Adrenal gland (tissue), 12 donors: ENCODE results near the gene RET. TPM values are rescaled to one million over a fixed set of nuclear protein-coding genes. Genes with fewer than 3 reads are reported as not detected.

ENCODE experiments used
- DNase-seq, 7 donors: peaks; one replicate each; pipeline ENCODE4 v3.0.0-alpha.2; 2019 to 2020
- H3K27ac ChIP-seq, 5 donors: fragments of 200-600 bp; sonication (generic) in 4 of 5; 1 replicate in 3 of 5; 2 replicates in 2 of 5; pipeline versions ENCODE4 v1.5.1 to v1.8.0; 2016 to 2020; ENCODE audit warnings: mild to moderate bottlenecking in 1 of 5
- H3K27me3 ChIP-seq: fragments of 200-600 bp; 2 replicates; pipeline ENCODE4 v1.8.0; 2021
- H3K36me3 ChIP-seq, 2 donors: fragments of 200-600 bp; replicated peaks in 1 of 2; 1 replicate in 1 of 2; 2 replicates in 1 of 2; pipeline versions ENCODE4 v1.5.1 to v1.8.0; 2018 to 2022
- H3K4me1 ChIP-seq, 2 donors: fragments of 200-600 bp; replicated peaks in 1 of 2; 1 replicate in 1 of 2; 2 replicates in 1 of 2; pipeline versions ENCODE4 v1.5.1 to v1.8.0; 2018 to 2021
- H3K4me3 ChIP-seq, 4 donors: fragments of 200-600 bp; sonication (generic) in 3 of 4; one replicate each; pipeline ENCODE4 v1.5.1; 2016 to 2018
- H3K9me3 ChIP-seq, 3 donors: fragments of 200-600 bp; sonication (generic) in 1 of 3; replicated peaks in 1 of 3; 1 replicate in 2 of 3; 2 replicates in 1 of 3; pipeline versions ENCODE4 v1.5.1 to v1.8.0; 2016 to 2021
- POLR2A ChIP-seq, 2 donors: fragments of 450-650 bp; IDR thresholded peaks; one replicate each; pipeline ENCODE4 v1.6.1; 2017; ENCODE audit warnings: antibody characterized with exemption in 2 of 2, mild to moderate bottlenecking in 2 of 2, moderate library complexity in 1 of 2
- WGBS, 4 donors: extraction: QIAGEN DNeasy Blood & Tissue Kit in 2 of 4; methylation state at CpG; one replicate each; pipeline versions ENCODE4 v1.1.5 to v1.1.7; 2013 to 2017; 5-methylcytosine and 5-hydroxymethylcytosine counted together
- intact Hi-C, 2 donors: fragments of 100-400 bp; cut with DNase I; formaldehyde crosslinking; loops; one replicate each; pipeline versions ENCODE4 v1.14.1 to v1.15.0; 2022 to 2023
- polyA plus RNA-seq, 3 donors: library from polyadenylated mRNA; stranded (reverse); fragments of 200-250 nt in 2 of 3; fragments of 350-450 nt in 1 of 3; fragmentation: Illumina TruSeq in 1 of 3; extraction: RNeasy Lipid Tissue Mini Kit (QIAGEN cat#74804) in 1 of 3; gene quantifications; one replicate each; pipeline ENCODE4 v1.2.3, GENCODE V29; 2013 to 2014
- total RNA-seq, 9 donors: library from RNA; depleted of rRNA in 4 of 9; stranded (reverse); fragments of >200 nt in 4 of 9; fragments of 120-200 nt in 1 of 9; fragmentation: NEBNext Ultra II Directional in 1 of 9; extraction: Animal tissue kit (Norgen Biotek cat#: 25700) in 1 of 9; gene quantifications; one replicate each; pipeline versions ENCODE4 v1.1.0 to v1.2.4, GENCODE V29; 2013 to 2023
- TF ChIP-seq, protein P1 (sequence below), 6 experiments: fragments of 450-650 bp in 4 of 6; fragments of 200-600 bp in 2 of 6; sonication (generic) in 1 of 6; IDR thresholded peaks; 1 replicate in 5 of 6; 2 replicates in 1 of 6; pipeline versions ENCODE4 v1.5.1 to v1.8.0; 2016 to 2021; ENCODE audit warnings: antibody characterized with exemption in 6 of 6, mild to moderate bottlenecking in 2 of 6, moderate library complexity in 1 of 6
- donor health status: healthy with polysubstance abuse.
- donor health status: Bipolar disorder and iron deficiency.
- donor health status: DM: yes; HTN: yes; CAD: no.
- donor health status: DM: no; HTN: no; CAD: no.
- donor health status: DM: no; HTN: no; CAD: no.
- donor health status: DM: yes; HTN: yes; CAD: no.

The RET gene
- total and polyA plus RNA-seq, 12 donors, result 1.6 to 43.6 (median 6.0) TPM

- Histone ChIP-seq H3K27ac (no peak overlapping the region), H3K27me3 (no peaks in the 10 kb centered on the region), H3K9me3 (no peaks in the 10 kb centered on the region), H3K4me1 (no peaks in the 10 kb centered on the region), H3K4me3 (no peak overlapping the region), H3K36me3 (no peaks in the 10 kb centered on the region)
- intact Hi-C loops, result no loop called here
- TF ChIP-seq, protein P1, sequence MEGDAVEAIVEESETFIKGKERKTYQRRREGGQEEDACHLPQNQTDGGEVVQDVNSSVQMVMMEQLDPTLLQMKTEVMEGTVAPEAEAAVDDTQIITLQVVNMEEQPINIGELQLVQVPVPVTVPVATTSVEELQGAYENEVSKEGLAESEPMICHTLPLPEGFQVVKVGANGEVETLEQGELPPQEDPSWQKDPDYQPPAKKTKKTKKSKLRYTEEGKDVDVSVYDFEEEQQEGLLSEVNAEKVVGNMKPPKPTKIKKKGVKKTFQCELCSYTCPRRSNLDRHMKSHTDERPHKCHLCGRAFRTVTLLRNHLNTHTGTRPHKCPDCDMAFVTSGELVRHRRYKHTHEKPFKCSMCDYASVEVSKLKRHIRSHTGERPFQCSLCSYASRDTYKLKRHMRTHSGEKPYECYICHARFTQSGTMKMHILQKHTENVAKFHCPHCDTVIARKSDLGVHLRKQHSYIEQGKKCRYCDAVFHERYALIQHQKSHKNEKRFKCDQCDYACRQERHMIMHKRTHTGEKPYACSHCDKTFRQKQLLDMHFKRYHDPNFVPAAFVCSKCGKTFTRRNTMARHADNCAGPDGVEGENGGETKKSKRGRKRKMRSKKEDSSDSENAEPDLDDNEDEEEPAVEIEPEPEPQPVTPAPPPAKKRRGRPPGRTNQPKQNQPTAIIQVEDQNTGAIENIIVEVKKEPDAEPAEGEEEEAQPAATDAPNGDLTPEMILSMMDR (IDR thresholded peaks at IDR 0.05), result no peak
- no peak for TF ChIP-seq POLR2A (IDR thresholded peaks at IDR 0.05)
- WGBS, 4 donors, result 76 to 85% (median 77%) methylated on average over 10 of the region's 10 CpGs; no CpG with 5 or more reads in 1 of the 4 donors
- DNase-seq, result peak in 1 of 7 donors; percentile 1
These were observed 27.8 kb upstream of the RET start for GRCh38 chr10:43049081-43049551.

DNA sequence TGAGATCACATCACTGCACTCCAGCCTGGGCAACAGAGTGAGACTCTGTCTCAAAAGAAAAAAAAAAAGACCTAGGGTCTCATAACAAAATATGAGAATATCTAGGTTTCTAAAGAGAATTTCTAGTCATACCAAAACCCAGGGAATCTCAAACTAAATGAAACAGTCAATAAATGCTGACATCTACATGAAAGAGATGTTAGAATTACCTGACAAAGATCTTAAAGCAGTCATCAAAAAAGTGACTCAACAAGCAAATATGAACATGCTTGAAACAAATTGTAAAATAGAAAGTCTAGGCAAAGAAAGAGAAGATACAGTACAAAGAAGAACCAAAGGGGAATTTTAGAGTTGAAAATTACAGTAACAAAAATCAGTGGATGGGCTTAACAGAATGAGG lies 26.9 kb upstream of the RET start:
- intact Hi-C loops, result no loop called here
- no peak for DNase-seq
- Histone ChIP-seq H3K27ac (no peak overlapping the region), H3K27me3 (no peaks in the 10 kb centered on the region), H3K4me1 (no peaks in the 10 kb centered on the region), H3K9me3 (no peaks in the 10 kb centered on the region), H3K36me3 (no peaks in the 10 kb centered on the region), H3K4me3 (no peak overlapping the region)
- no peak for TF ChIP-seq POLR2A (IDR thresholded peaks at IDR 0.05)
- TF ChIP-seq, protein P1 (IDR thresholded peaks at IDR 0.05), result no peak

DNA sequence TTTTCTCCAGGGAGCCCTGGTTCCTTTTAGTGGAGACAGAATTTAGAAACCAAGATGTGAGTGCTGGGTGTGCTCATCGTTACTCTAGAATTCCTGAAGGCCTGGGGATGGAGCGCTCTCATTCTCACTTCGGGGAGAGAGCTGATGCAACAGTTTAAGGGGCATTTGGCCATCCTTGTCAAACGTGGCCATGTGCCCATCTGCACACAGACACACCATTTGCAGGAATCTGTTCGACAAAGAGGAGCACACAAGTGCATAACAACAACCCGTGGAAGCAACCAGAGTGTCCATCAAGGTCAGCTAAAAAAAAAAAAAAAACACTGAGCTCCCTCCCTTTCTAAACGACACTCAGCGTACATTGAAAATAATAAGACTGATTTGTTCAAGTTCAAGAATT lies 23.0 kb upstream of the RET start:
- Histone ChIP-seq H3K4me1 (no peaks in the 10 kb centered on the region), H3K36me3 (no peaks in the 10 kb centered on the region), H3K4me3 (no peak overlapping the region), H3K27ac (no peak overlapping the region), H3K9me3 (no peaks in the 10 kb centered on the region), H3K27me3 (no peaks in the 10 kb centered on the region)
- intact Hi-C loops, result no loop called here
- no peak for TF ChIP-seq POLR2A (IDR thresholded peaks at IDR 0.05)
- TF ChIP-seq, protein P1 (IDR thresholded peaks at IDR 0.05), result no peak
- 56 to 67% (median 59%) methylated on average over 8 of the region's 8 CpGs for WGBS, 4 donors
- DNase-seq, result no peak

GRCh38 chr10:43054593-43054992 lies 22.3 kb upstream of the RET start:
- no peak overlapping the region for H3K4me3 ChIP-seq
- no peaks in the 10 kb centered on the region for H3K27me3 ChIP-seq
- no peaks in the 10 kb centered on the region for H3K4me1 ChIP-seq
- WGBS, 4 donors, result 63 to 82% (median 70%) methylated on average over 3 of the region's 3 CpGs
- TF ChIP-seq, protein P1 (IDR thresholded peaks at IDR 0.05), result no peak
- TF ChIP-seq POLR2A (IDR thresholded peaks at IDR 0.05), result no peak
- intact Hi-C loops, result no loop called here
- no peaks in the 10 kb centered on the region for H3K9me3 ChIP-seq
- no peaks in the 10 kb centered on the region for H3K36me3 ChIP-seq
- H3K27ac ChIP-seq, result no peak overlapping the region
- no peak for DNase-seq
